HG03175 (cell line): ENCODE results near the gene POLL.

Experiments
- ATAC-seq: cut with Tn5 transposase; IDR thresholded peaks from one replicate; pipeline ENCODE4 v1.9.1; 2021; ENCODE audit warnings: mild to moderate bottlenecking, moderate library complexity; ENCODE audit not compliant: unreplicated experiment

The POLL gene

GRCh38 chr10:101575091-101575490, 13.0 kb downstream of the POLL start:
- no peak for ATAC-seq

DNA sequence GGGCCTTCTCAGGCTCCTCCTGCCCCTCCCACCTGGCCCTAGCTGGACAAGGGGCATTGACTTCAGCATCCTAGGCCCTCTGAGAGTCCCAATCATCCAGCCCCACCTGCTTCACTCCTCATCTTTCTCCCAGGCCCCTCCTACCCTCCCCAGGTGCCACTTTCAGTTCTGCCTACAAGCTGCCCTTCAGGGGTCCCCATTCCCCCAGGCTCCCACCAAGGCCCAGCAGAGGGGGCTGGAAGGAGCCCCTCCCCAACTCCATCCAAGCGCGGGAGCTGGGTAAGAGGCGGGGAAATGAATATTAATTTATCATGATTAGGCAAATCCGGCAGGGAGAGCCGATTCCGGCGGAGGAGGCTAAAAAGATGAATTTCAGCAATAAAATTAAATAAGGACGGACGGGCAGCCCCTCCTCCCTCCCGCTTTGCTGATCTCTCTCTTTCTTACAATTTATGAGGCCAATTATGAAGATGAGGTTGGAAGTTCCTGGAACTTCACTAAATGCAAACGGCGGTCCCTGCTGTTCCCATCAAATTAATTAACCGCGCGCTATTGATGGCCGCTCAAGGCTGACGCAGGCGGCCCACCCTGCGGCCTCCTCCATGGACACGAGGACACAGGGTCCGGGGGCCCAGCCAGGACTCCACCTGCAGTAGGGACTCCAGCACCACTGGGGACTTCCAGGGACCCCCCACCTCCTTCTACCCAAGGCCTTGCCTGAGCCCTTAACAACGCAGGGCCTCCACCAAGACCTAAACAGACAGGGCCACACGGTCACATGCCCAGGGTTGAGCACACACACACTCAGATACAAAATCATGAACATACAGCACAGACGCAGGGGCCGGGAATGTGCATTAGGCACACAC, 13.9 kb downstream of the POLL start:
- ATAC-seq = no peak

- no peak for ATAC-seq
These were observed 15.3 kb downstream of the POLL start for GRCh38 chr10:101572785-101573184.

- no peak for ATAC-seq
These were observed 15.9 kb downstream of the POLL start for GRCh38 chr10:101572126-101572525.

GRCh38 chr10:101571271-101571925, 16.7 kb downstream of the POLL start:
- ATAC-seq = no peak

DNA sequence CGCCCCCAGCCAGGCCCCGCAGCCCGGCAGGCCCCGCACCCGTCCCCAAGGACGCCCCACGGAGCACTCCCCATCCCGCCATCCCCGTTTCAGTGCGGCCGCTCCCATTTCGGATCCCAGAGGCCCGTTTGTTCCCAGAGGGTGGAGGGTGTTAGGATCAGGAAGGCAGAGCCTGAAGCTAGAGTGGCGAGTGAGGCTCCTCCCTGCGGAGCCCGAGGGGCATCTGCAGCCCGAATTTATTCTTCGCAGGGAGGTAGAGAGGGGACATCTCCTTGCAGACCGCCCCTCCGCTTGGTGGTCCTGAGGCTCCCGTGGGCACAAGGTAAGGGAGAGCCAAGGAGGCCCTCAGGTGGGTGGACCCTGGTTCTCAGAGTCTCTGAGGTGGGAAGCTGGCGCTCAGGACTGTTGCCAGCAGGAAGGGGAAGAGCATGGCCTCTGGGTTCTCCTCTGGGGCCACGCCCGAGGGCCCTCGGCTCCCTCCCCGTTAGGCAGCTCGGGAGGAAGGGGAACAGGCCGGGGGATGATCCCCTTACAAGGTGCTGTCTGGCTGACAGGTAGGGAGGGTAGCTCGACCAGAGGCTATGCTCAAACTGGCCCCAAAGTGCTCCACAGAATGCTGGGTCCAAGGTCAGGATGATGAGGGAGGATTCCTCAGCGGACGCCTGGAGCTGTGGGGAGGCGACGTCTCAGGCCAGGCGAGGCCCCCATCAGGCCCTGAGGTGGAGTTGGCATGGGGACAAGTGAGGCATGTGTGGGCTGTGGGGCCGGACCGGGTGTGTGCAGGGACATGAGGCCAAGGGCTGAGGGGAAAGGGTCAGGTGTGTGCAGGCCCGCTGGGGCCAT, 17.4 kb downstream of the POLL start:
- ATAC-seq = peak; percentile 2

DNA sequence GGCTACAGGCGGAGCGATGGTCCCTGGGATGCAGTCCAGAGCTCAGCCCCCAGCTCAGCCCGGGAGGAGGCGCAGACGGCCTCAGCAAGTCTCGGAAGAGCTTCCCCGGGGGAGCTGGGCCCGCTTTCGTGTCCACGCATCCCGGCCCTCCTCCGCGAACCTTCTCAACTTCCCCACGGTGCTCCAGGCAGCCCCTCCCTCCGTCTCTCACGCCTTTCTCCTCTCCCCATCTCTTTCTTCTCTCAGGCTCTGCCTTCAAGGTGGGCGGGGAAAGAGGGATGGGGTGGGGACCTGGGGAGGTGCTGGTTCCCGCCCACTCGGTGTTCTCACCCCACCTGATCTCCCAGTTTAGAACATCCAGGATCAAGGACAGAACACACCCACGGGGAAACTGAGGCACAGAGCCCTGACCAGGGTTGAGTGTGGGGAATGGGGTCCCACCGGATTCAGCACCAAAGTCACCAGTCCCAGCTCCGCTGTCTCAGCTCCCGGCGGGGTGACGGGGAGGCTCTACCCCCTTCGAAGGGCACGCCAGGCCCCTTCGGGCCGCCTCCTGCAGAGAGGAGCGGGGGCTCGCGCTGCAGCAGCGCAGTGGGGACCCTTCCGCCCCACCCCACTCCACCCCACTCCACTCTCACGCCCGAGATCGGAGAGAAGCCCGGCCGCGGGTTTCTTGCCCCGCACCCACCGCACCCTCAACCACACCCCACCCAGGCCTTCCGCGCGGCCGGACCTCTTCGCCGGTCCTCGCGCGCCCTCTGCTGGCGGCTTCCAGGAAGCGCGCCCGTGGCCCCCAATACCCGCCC, 18.2 kb downstream of the POLL start:
- ATAC-seq = peak; percentile 67

- no peak for ATAC-seq
These were observed 18.8 kb downstream of the POLL start for GRCh38 chr10:101569323-101569621.

DNA sequence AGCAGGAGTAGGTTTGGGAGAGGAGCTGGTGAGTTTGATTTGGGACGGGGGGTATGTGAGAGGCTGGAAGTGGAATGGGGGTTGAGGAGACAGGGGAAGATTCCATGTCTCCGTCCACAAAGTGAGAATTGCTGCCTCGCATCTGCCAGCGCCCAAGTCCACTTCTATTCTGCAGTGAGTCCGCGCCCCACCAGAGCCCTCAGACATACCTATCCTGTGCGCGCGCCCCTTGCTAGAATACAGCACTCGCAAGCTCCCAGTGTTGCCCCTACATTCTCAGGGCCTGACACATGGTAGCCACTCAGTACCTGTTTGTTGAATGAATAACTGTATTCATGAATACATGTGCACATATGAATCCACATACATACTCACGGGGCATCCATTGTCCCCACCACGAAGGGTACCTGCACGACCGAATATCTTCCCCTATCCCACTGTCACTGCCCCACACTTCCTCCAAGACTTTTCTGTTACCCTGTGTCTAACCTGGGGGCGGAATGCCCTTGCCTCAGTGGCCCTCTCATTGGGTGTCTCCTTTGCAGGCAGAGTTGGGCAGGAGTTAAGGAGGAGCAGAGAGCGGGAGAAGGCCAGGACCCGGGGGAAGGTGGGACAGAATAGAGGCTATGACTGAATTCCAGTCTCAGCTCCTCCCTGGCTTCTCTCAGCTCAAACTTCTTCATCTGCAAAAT, 19.9 kb downstream of the POLL start:
- ATAC-seq = no peak

DNA sequence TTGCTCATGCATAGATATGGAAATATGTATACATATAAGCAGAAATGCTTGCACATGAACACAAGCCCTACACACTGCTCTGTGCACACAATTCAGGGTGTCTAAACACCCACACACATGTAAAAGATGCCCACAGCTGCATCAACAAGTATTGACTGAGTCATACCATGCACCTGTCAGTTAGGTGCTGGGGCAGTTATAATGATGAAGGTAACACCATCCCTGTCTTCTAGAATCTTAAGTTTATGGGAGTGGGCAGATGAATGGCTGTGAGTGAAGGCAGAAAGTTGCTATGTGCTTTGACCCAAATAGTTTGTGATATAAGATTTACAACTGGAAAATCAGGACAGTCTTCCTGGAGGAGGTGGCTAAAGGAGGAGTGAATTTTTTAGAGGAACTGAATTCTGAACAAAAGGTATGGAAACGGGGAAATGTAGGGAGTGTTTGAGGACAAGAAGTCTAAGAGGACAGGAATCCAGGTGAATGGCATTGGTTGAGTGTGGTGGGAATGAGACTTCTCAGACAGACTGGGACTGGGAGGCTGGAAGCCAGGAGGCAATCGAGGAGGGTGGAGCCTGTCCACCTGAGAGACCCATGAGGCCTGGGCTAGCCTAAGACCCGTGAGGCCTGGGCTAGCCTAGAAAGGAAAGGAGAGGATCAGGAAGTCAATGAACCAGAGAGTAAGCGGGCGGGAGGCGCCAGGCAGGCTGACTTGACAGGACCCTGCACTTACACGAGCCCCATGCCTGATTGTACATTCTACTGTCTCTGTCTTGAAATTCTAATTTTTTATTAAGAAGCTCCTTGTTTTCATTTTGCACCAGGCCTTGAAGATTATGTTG, 20.7 kb downstream of the POLL start:
- ATAC-seq = no peak

DNA sequence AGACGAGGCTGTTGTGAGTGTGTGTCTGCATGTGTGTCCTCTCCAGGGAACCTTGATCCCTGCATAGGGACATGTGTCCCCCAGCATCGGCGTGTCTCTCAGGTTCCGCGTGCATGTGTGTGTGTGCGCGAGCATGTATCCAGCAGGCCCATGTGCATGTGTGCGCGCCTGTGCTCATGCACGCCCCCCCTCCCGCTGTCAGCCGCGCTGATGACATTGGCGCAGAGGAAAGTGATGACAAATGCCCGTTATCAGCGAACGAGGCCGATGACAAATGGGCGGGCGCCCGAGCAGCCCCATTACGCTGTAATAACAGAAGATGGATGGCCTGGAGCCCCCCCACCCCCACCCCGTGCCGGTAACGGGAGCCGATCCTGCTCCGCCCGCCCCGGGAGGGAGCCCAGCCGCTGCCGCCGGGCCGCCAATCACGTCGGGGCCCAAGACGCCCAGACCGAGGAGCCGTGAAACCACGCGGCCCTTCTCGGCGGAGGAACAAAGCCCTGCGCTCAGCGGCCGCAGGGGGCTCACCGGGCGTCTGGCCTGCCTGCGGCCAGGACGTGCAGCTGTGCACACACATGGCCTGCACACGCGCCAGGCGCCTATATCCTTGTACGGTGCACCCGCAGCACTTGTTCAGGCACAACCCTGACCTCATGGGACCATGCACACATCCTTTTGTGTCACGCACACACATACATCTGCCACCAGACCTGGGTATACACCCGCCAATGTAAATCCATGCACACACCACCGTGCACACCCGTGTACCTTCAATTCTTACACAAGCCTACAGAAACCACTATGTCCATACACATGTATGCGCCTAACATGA, 21.5 kb downstream of the POLL start:
- ATAC-seq = no peak

DNA sequence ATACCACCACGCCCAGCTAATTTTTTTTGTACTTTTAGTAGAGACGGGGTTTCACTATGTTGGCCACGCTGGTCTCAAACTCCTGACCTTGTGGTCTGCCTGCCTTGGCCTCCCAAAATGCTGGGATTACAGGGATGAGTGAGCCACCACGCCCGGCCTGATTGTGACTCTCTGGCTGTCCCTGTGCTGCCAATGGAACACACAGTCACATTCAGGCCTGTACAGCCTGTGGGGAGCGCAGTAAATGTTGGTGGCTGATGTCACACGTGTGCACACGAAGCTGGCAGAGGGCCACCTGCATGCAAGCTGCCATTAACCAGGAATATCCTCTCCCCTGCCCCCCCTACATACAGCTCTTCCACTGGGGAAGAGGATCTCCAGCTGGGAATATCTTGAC, 22.1 kb downstream of the POLL start:
- no peak for ATAC-seq

DNA sequence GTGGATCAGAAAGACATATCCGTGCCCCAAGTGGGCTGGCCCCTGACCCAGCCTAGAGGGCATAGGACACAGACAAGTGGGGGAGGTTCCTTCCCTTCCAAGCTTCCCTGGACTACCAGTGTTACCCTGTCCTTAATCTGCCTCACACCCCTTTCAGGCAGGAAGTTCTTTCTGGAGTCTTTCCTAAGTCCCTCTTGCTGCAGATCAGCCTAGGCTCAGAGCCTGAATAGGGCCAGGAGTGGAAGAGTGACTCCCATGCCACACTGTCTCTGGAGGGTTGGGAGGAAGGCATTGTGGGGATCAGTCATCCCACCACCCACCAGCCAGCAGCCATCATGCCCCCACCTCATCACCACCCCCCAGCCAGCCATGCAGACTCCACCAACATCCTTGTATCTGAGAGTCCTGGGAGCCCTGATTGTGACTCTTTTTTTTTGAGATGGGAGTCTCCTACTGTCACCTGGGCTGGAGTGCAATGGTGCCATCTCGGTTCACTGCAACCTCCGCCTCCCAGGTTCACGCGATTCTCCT, 22.6 kb downstream of the POLL start:
- ATAC-seq = no peak

GRCh38 chr10:101564490-101564991, 23.5 kb downstream of the POLL start:
- no peak for ATAC-seq

DNA sequence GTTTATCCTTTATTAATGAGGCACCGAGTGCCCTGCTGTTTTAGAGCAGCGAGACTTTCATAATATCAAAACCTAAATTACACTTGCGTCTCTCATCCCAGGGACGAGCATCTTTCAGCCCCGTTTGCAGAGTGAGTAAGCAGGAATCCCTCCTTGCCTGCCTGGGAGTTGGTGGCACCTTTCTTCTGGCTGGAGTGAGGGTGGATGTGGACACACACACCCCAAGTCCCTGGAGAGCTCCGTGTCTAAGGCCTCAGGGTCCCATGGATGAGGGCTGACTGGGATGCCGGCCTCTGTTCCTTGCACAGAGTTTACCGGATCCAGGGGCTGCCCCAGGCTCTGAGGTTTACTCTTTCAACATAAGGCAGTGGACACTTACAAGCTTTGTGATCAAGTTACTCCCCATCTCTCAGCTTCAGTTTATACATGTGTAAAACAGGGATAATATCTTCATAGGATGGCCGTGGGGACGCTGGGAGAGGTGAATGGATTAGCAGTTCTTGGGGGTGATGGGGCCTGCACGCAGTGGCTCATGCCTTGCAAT, 24.5 kb downstream of the POLL start:
- ATAC-seq = no peak

GRCh38 chr10:101563007-101563406, 25.1 kb downstream of the POLL start:
- ATAC-seq = no peak

- no peak for ATAC-seq
These were observed 25.8 kb downstream of the POLL start for GRCh38 chr10:101562231-101562630.
